Type B pancreatic cell (in vitro differentiated cells): ENCODE data around the gene POU5F2. TPM values are rescaled to one million over a fixed set of nuclear protein-coding genes. Genes with fewer than 3 reads are reported as not detected.

ENCODE experiments used
- DNase-seq: peaks from one replicate; pipeline ENCODE4 v3.0.0; 2021; ENCODE audit warnings: mixed read lengths; ENCODE audit not compliant: unreplicated experiment; ENCODE audit errors: extremely low spot score
- H3K27ac Mint-ChIP-seq: 2 replicates; pipeline ENCODE4 v1.8.0; 2021; ENCODE audit warnings: mild to moderate bottlenecking, mixed read lengths
- H3K27me3 Mint-ChIP-seq: 2 replicates; pipeline ENCODE4 v1.8.0; 2021; ENCODE audit warnings: mixed read lengths
- H3K36me3 Mint-ChIP-seq: 2 replicates; pipeline ENCODE4 v1.8.0; 2021; ENCODE audit warnings: mixed read lengths
- H3K4me1 Mint-ChIP-seq: one replicate; pipeline ENCODE4 v1.8.0; 2021; ENCODE audit warnings: mixed read lengths; ENCODE audit not compliant: unreplicated experiment
- H3K4me3 Mint-ChIP-seq: 2 replicates; pipeline ENCODE4 v1.8.0; 2021; ENCODE audit warnings: mild to moderate bottlenecking, mixed read lengths
- H3K9me3 Mint-ChIP-seq: 2 replicates; pipeline ENCODE4 v1.8.0; 2021; ENCODE audit warnings: mixed read lengths
- total RNA-seq: library from RNA; stranded (reverse); gene quantifications from 2 replicates; pipeline ENCODE4 v1.2.1, GENCODE V29; 2021; ENCODE audit warnings: low replicate concordance
- TF ChIP-seq, protein P1 (sequence below): fragments of 200-600 bp; sonication (generic); conservative IDR thresholded peaks from 2 replicates; pipeline ENCODE4 v1.5.0; 2021; ENCODE audit warnings: antibody characterized with exemption, mild to moderate bottlenecking

Gene POU5F2
- total RNA-seq, 1 donor from 2014 or later, result 0.51 TPM

DNA sequence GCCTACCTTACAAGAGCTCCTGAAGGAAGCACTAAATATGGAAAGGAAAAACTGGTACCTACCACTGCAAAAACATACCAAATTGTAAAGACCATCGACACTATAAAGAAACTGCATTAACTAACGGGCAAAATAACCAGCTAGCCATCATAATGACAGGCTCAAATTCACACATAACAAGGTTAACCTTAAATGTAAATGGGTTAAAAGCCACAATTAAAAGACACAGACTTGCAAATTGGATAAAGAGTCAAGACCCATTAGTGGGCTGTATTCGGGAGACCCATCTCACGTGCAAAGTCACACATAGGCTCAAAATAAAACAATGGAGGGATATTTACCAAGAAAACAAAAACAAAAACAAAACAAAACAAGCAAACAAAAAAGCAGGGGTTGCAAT is 49.4 kb downstream of the POU5F2 start:
- Mint-ChIP-seq H3K27ac (no peak overlapping the region), H3K4me1 (no peaks in the 10 kb centered on the region), H3K36me3 (peaks cover 4% of the 10 kb centered on the region), H3K9me3 (peaks cover 4% of the 10 kb centered on the region), H3K27me3 (no peaks in the 10 kb centered on the region), H3K4me3 (no peak overlapping the region)
- TF ChIP-seq, protein P1, sequence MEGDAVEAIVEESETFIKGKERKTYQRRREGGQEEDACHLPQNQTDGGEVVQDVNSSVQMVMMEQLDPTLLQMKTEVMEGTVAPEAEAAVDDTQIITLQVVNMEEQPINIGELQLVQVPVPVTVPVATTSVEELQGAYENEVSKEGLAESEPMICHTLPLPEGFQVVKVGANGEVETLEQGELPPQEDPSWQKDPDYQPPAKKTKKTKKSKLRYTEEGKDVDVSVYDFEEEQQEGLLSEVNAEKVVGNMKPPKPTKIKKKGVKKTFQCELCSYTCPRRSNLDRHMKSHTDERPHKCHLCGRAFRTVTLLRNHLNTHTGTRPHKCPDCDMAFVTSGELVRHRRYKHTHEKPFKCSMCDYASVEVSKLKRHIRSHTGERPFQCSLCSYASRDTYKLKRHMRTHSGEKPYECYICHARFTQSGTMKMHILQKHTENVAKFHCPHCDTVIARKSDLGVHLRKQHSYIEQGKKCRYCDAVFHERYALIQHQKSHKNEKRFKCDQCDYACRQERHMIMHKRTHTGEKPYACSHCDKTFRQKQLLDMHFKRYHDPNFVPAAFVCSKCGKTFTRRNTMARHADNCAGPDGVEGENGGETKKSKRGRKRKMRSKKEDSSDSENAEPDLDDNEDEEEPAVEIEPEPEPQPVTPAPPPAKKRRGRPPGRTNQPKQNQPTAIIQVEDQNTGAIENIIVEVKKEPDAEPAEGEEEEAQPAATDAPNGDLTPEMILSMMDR, result no peak
- DNase-seq, result no peak

Other genes starting within 250 kb of the POU5F2 start
- 1.8 and 19.0 TPM in 2 replicates for gene NR2F1-AS1, start 160.4 kb downstream of the POU5F2 start, total RNA-seq
- 6.6 and 126 TPM in 2 replicates for gene NR2F1, start 158.4 kb downstream of the POU5F2 start, total RNA-seq